Smooth muscle cell of the umbilical artery (primary cell): ENCODE results near the gene OR10A3. TPM values are rescaled to one million over a fixed set of nuclear protein-coding genes. Genes with fewer than 3 reads are reported as not detected.

Experiments used
- total RNA-seq: library from RNA; depleted of rRNA; stranded (reverse); fragments of >200 nt; gene quantifications from 2 replicates; pipeline ENCODE4 v1.2.3, GENCODE V29; 2014

The OR10A3 gene
- total RNA-seq, result not detected in 2 replicates

GRCh38 chr11:7941608-7942007 is at the start of gene OR10A3:
TSS of gene OR10A3 (minus strand) at chr11:7941708. CDS start at chr11:7939520, 2,188 bp downstream.

GRCh38 chr11:7986768-7987559 is 45.5 kb upstream of the OR10A3 start, which contains the start of gene EIF3F:
TSS of gene EIF3F (plus strand) at chr11:7987337. CDS start at chr11:7987353, 16 bp downstream.

GRCh38 chr11:7965386-7965785 is 23.9 kb upstream of the OR10A3 start, which contains the start of gene NLRP10:
TSS of gene NLRP10 (minus strand) at chr11:7965447. CDS start at chr11:7963495, 1,952 bp downstream.

GRCh38 chr11:7931168-7931567 is 10.3 kb downstream of the OR10A3 start, which contains the start of gene OR10A6:
TSS of gene OR10A6 (minus strand) at chr11:7931268. CDS start at chr11:7928662, 2,606 bp downstream.

Other genes with a start within 250 kb of the OR10A3 start
- gene OVCH2, start 235.2 kb downstream of the OR10A3 start, total RNA-seq, result not detected in 2 replicates
- not detected in 2 replicates for gene OR5P2, start 144.8 kb downstream of the OR10A3 start, total RNA-seq
- gene OR5P3, start 110.9 kb downstream of the OR10A3 start, total RNA-seq, result not detected in 2 replicates
- gene OR10A6, start 10.4 kb downstream of the OR10A3 start, total RNA-seq, result not detected in 2 replicates
- gene NLRP10, start 23.7 kb upstream of the OR10A3 start, total RNA-seq, result 0.78 TPM in 1 of 2 replicates, not detected in the other
- 156 and 252 TPM in 2 replicates for gene EIF3F, start 45.6 kb upstream of the OR10A3 start, total RNA-seq
- gene TUB, start 139.5 kb upstream of the OR10A3 start, total RNA-seq, result 3.1 and 5.3 TPM in 2 replicates
- gene RIC3, start 227.3 kb upstream of the OR10A3 start, total RNA-seq, result not detected in 2 replicates